Keratinocyte (primary cell): ENCODE data around the gene AP4B1.

ENCODE experiments used
- EZH2 ChIP-seq: IDR thresholded peaks from one replicate; pipeline ENCODE4 v1.6.1; 2012; ENCODE audit warnings: inconsistent platforms, mild to moderate bottlenecking, low read length, moderate library complexity
- TF ChIP-seq, protein P1 (sequence below), 3 experiments: IDR thresholded peaks in 1 of 3; conservative IDR thresholded peaks in 1 of 3; optimal IDR thresholded peaks in 1 of 3; 2 replicates in 2 of 3; 3 replicates in 1 of 3; pipeline versions ENCODE3 to v1.5.1; 2011; ENCODE audit warnings: low read length in 3 of 3, mild to moderate bottlenecking in 3 of 3, moderate library complexity in 2 of 3, control low read depth in 1 of 3, inconsistent platforms in 1 of 3; ENCODE audit not compliant: insufficient read depth in 2 of 3; ENCODE audit errors: extremely low read depth in 1 of 3

DNA sequence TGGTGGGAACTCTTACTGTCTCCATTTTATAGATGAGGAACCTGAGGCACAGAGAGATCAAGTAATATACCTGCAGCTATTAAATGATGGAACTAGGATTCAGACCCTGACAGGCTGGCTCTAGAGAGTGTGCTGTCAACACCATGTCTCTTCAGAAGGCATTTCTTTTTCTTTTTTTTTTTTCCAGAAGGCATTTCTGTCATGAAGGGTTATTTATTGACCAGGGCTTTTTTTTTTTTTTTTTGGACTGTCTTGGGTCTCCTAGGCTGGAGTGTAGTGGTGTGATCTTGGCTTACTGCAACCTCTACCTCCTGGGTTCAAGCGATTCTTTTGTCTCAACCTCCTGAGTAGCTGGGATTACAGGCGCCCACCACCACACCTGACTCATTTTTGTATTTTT lies 47.1 kb upstream of the AP4B1 start:
- TF ChIP-seq, protein P1, sequence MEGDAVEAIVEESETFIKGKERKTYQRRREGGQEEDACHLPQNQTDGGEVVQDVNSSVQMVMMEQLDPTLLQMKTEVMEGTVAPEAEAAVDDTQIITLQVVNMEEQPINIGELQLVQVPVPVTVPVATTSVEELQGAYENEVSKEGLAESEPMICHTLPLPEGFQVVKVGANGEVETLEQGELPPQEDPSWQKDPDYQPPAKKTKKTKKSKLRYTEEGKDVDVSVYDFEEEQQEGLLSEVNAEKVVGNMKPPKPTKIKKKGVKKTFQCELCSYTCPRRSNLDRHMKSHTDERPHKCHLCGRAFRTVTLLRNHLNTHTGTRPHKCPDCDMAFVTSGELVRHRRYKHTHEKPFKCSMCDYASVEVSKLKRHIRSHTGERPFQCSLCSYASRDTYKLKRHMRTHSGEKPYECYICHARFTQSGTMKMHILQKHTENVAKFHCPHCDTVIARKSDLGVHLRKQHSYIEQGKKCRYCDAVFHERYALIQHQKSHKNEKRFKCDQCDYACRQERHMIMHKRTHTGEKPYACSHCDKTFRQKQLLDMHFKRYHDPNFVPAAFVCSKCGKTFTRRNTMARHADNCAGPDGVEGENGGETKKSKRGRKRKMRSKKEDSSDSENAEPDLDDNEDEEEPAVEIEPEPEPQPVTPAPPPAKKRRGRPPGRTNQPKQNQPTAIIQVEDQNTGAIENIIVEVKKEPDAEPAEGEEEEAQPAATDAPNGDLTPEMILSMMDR (optimal IDR thresholded peaks at IDR 0.05 in 1 of 3, IDR thresholded peaks at IDR 0.05 in 1 of 3, conservative IDR thresholded peaks at IDR 0.05 in 1 of 3; ENCODE audit: extremely low read depth in 1 of 3, insufficient read depth in 2 of 3, low read length in 3 of 3): no peak
- TF ChIP-seq EZH2: no peak
